Keratinocyte (primary cell): ENCODE measurements around the gene ONECUT1. TPM values are rescaled to one million over a fixed set of nuclear protein-coding genes. Genes with fewer than 3 reads are reported as not detected.

Experiments
- DNase-seq: peaks from one replicate; pipeline ENCODE4 v3.0.0-alpha.2; 2011; ENCODE audit warnings: low read depth, missing footprints, low spot score
- FAIRE-seq: peaks from 2 replicates; lab custom pipeline; 2011; peaks lifted over from hg19 to GRCh38; lab: Jason Lieb, UNC
- H2AFZ ChIP-seq: 2 replicates; pipeline ENCODE4 v1.6.0; 2012; ENCODE audit warnings: low read length, control low read depth, inconsistent platforms; ENCODE audit not compliant: control insufficient read depth
- H3K27ac ChIP-seq: 2 replicates; pipeline ENCODE4 v1.5.1; 2011; ENCODE audit warnings: low read length; ENCODE audit not compliant: control insufficient read depth, insufficient read depth
- H3K27me3 ChIP-seq: 3 replicates; pipeline ENCODE4 v1.6.0; 2011; ENCODE audit warnings: low read length; ENCODE audit not compliant: control insufficient read depth, insufficient read depth; ENCODE audit errors: extremely low read depth
- H3K36me3 ChIP-seq, 2 experiments: 2 replicates in 1 of 2; 3 replicates in 1 of 2; pipeline ENCODE4 v1.5.1; 2011; ENCODE audit warnings: low read length in 2 of 2, mild to moderate bottlenecking in 1 of 2; ENCODE audit not compliant: control insufficient read depth in 2 of 2, insufficient read depth in 2 of 2; ENCODE audit errors: extremely low read depth in 1 of 2
- H3K4me1 ChIP-seq: 3 replicates; pipeline ENCODE4 v1.5.1; 2011; ENCODE audit warnings: low read length; ENCODE audit not compliant: control insufficient read depth, insufficient read depth; ENCODE audit errors: extremely low read depth
- H3K4me2 ChIP-seq: 3 replicates; pipeline ENCODE4 v1.6.0; 2011; ENCODE audit warnings: low read depth, low read length; ENCODE audit not compliant: control insufficient read depth, insufficient read depth; ENCODE audit errors: extremely low read depth
- H3K4me3 ChIP-seq, 3 experiments: fragments of 200-600 bp in 1 of 3; sonication (generic) in 1 of 3; 2 replicates in 2 of 3; 3 replicates in 1 of 3; pipeline ENCODE4 v1.5.1; 2011 to 2016; ENCODE audit warnings: low read length in 3 of 3, mild to moderate bottlenecking in 3 of 3, control low read depth in 2 of 3, inconsistent platforms in 1 of 3, low read depth in 1 of 3, mixed read lengths in 1 of 3, mixed run types in 1 of 3, moderate library complexity in 1 of 3; ENCODE audit not compliant: control insufficient read depth in 2 of 3, insufficient read depth in 2 of 3; ENCODE audit errors: extremely low read depth in 1 of 3
- H3K79me2 ChIP-seq: 2 replicates; pipeline ENCODE4 v1.6.0; 2012; ENCODE audit warnings: low read length; ENCODE audit not compliant: control insufficient read depth, insufficient read depth
- H3K9ac ChIP-seq: 3 replicates; pipeline ENCODE4 v1.6.0; 2011; ENCODE audit warnings: low read length; ENCODE audit not compliant: control insufficient read depth, insufficient read depth; ENCODE audit errors: extremely low read depth
- H3K9me1 ChIP-seq: 3 replicates; pipeline ENCODE4 v1.6.0; 2011; ENCODE audit warnings: low read length; ENCODE audit not compliant: control insufficient read depth, insufficient read depth; ENCODE audit errors: extremely low read depth
- H3K9me3 ChIP-seq: 2 replicates; pipeline ENCODE4 v1.5.1; 2012; ENCODE audit warnings: low read depth, low read length; ENCODE audit not compliant: control insufficient read depth
- H4K20me1 ChIP-seq: 3 replicates; pipeline ENCODE4 v1.6.0; 2011; ENCODE audit warnings: low read length; ENCODE audit not compliant: control insufficient read depth, insufficient read depth; ENCODE audit errors: extremely low read depth
- CTCF ChIP-seq, 3 experiments: IDR thresholded peaks in 1 of 3; conservative IDR thresholded peaks in 1 of 3; optimal IDR thresholded peaks in 1 of 3; 2 replicates in 2 of 3; 3 replicates in 1 of 3; pipeline versions ENCODE3 to v1.5.1; 2011; ENCODE audit warnings: low read length in 3 of 3, mild to moderate bottlenecking in 3 of 3, moderate library complexity in 2 of 3, control low read depth in 1 of 3, inconsistent platforms in 1 of 3; ENCODE audit not compliant: insufficient read depth in 2 of 3; ENCODE audit errors: extremely low read depth in 1 of 3
- EZH2 ChIP-seq: IDR thresholded peaks from one replicate; pipeline ENCODE4 v1.6.1; 2012; ENCODE audit warnings: inconsistent platforms, mild to moderate bottlenecking, low read length, moderate library complexity
- dilution Hi-C: fragments of 300-500 bp; cut with MboI; formaldehyde crosslinking; loops from one replicate; pipeline ENCODE4 v1.7.0; 2020; ENCODE audit warnings: low sequenced_read_pairs; ENCODE audit not compliant: extremely low pct_ligation_motif_present
- polyA plus RNA-seq, 5 experiments: library from polyadenylated mRNA; depleted of rRNA in 3 of 5; stranded (reverse) in 3 of 5; stranded (forward) in 1 of 5; unstranded in 1 of 5; fragments of >200 nt; gene quantifications; 1 replicate in 1 of 5; 2 replicates in 3 of 5; 3 replicates in 1 of 5; pipeline versions ENCODE4 v1.2.1 to v1.2.3, GENCODE V29; 2011 to 2012; ENCODE audit warnings: missing spikeins in 2 of 5, low read depth in 1 of 5, low replicate concordance in 1 of 5

The ONECUT1 gene
- polyA plus RNA-seq, 1 donor (not counting 4 experiments of a cell fraction or from before 2014, with no cell fraction given) = not detected

DNA sequence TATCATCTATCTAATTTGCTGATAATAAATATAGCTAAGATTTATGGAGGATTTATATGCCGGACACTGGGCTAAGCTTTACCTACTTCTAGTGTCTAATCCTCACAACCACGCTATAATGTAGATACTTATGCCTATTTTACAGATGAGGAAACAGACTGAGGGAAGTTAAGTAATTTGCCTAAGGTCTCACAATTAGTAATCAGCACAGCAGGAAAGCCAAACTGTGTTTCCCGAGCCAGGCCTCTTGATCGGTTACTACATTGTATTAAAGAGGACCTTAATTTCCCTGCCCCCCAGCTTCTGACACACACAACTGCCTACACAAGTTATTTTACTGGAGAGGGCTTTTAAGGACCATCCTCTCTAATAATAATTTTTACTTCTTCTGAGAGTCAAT lies 40.9 kb downstream of the ONECUT1 start:
- Histone ChIP-seq H3K4me1 (no peaks in the 10 kb centered on the region), H3K27me3 (peaks cover 6% of the 10 kb centered on the region), H3K36me3 (no peaks in the 10 kb centered on the region), H2AFZ (no peak overlapping the region), H4K20me1 (no peaks in the 10 kb centered on the region), H3K79me2 (no peaks in the 10 kb centered on the region), H3K9ac (no peak overlapping the region), H3K9me1 (no peaks in the 10 kb centered on the region), H3K4me2 (no peak overlapping the region), H3K9me3 (no peaks in the 10 kb centered on the region), H3K27ac (no peak overlapping the region), H3K4me3 (no peak overlapping the region)
- TF ChIP-seq CTCF (optimal IDR thresholded peaks at IDR 0.05 in 1 of 3, IDR thresholded peaks at IDR 0.05 in 1 of 3, conservative IDR thresholded peaks at IDR 0.05 in 1 of 3; ENCODE audit: extremely low read depth in 1 of 3, insufficient read depth in 2 of 3, low read length in 3 of 3) = no peak
- no peak for TF ChIP-seq EZH2
- FAIRE-seq (no peak), DNase-seq (no peak)
- dilution Hi-C loops = no loop called here

GRCh38 chr15:52746162-52746757 lies 43.9 kb downstream of the ONECUT1 start:
- H3K4me2 ChIP-seq = no peak overlapping the region
- dilution Hi-C loops = no loop called here
- H3K9me3 ChIP-seq = no peaks in the 10 kb centered on the region
- no peak for DNase-seq
- no peaks in the 10 kb centered on the region for H3K79me2 ChIP-seq
- no peaks in the 10 kb centered on the region for H3K4me1 ChIP-seq
- no peaks in the 10 kb centered on the region for H3K36me3 ChIP-seq
- H4K20me1 ChIP-seq = no peaks in the 10 kb centered on the region
- H3K27me3 ChIP-seq = peaks cover 2% of the 10 kb centered on the region
- no peak overlapping the region for H3K4me3 ChIP-seq
- H3K9ac ChIP-seq = no peak overlapping the region
- TF ChIP-seq EZH2 (no peak), CTCF (optimal IDR thresholded peaks at IDR 0.05 in 1 of 3, IDR thresholded peaks at IDR 0.05 in 1 of 3, conservative IDR thresholded peaks at IDR 0.05 in 1 of 3; ENCODE audit: extremely low read depth in 1 of 3, insufficient read depth in 2 of 3, low read length in 3 of 3) (no peak)
- H3K9me1 ChIP-seq = no peaks in the 10 kb centered on the region
- H3K27ac ChIP-seq = no peak overlapping the region
- no peak overlapping the region for H2AFZ ChIP-seq
- FAIRE-seq = no peak
